HEK293 (cell line): ENCODE data around the gene ABHD14A.

Experiments used
- FEZF1 ChIP-seq: fragments of 450-650 bp; formaldehyde crosslinking; IDR thresholded peaks from 2 replicates; pipeline ENCODE4 v1.5.1; 2016; ENCODE audit warnings: missing biosample characterization, missing genetic modification characterization
- GFI1B ChIP-seq: fragments of 450-650 bp; formaldehyde crosslinking; IDR thresholded peaks from 2 replicates; pipeline ENCODE4 v1.5.1; 2016; ENCODE audit warnings: missing biosample characterization, missing genetic modification characterization
- ZEB2 ChIP-seq: fragments of 450-650 bp; formaldehyde crosslinking; IDR thresholded peaks from 2 replicates; pipeline ENCODE4 v1.5.1; 2016; ENCODE audit warnings: missing biosample characterization, missing genetic modification characterization
- ZNF175 ChIP-seq: fragments of 450-650 bp; formaldehyde crosslinking; IDR thresholded peaks from 2 replicates; pipeline ENCODE4 v1.5.1; 2016; ENCODE audit warnings: missing biosample characterization, missing genetic modification characterization
- ZNF184 ChIP-seq: fragments of 450-650 bp; IDR thresholded peaks from 2 replicates; pipeline ENCODE4 v1.5.1; 2018; ENCODE audit warnings: missing biosample characterization, mild to moderate bottlenecking, missing genetic modification characterization
- ZNF2 ChIP-seq: fragments of 450-650 bp; formaldehyde crosslinking; IDR thresholded peaks from 2 replicates; pipeline ENCODE4 v1.5.1; 2016; ENCODE audit warnings: missing biosample characterization, missing genetic modification characterization
- ZNF239 ChIP-seq: fragments of 450-650 bp; formaldehyde crosslinking; IDR thresholded peaks from 2 replicates; pipeline ENCODE4 v1.5.1; 2016; ENCODE audit warnings: missing biosample characterization, missing genetic modification characterization
- ZNF292 ChIP-seq: fragments of 450-650 bp; formaldehyde crosslinking; IDR thresholded peaks from 2 replicates; pipeline ENCODE4 v1.5.1; 2016; ENCODE audit warnings: low read depth, missing biosample characterization, missing genetic modification characterization, borderline replicate concordance
- ZNF335 ChIP-seq: fragments of 450-650 bp; formaldehyde crosslinking; conservative IDR thresholded peaks from 2 replicates; pipeline ENCODE4 v1.5.1; 2016; ENCODE audit warnings: missing biosample characterization, missing genetic modification characterization
- ZNF341 ChIP-seq: fragments of 450-650 bp; formaldehyde crosslinking; IDR thresholded peaks from 2 replicates; pipeline ENCODE4; 2016; ENCODE audit warnings: low read depth, missing biosample characterization, missing genetic modification characterization
- ZNF391 ChIP-seq: fragments of 450-650 bp; formaldehyde crosslinking; IDR thresholded peaks from 2 replicates; pipeline ENCODE4 v1.5.1; 2016; ENCODE audit warnings: low read depth, missing biosample characterization, missing genetic modification characterization, borderline replicate concordance
- ZNF514 ChIP-seq: fragments of 450-650 bp; formaldehyde crosslinking; IDR thresholded peaks from 2 replicates; pipeline ENCODE4 v1.5.1; 2016; ENCODE audit warnings: missing biosample characterization, missing genetic modification characterization
- ZNF549 ChIP-seq: fragments of 450-650 bp; IDR thresholded peaks from 2 replicates; pipeline ENCODE4 v1.5.1; 2018; ENCODE audit warnings: missing biosample characterization, missing genetic modification characterization, mild to moderate bottlenecking, inconsistent platforms, moderate library complexity
- ZNF560 ChIP-seq: fragments of 450-650 bp; formaldehyde crosslinking; IDR thresholded peaks from 2 replicates; pipeline ENCODE4 v1.5.1; 2017; ENCODE audit warnings: missing biosample characterization, missing genetic modification characterization, borderline replicate concordance
- ZNF610 ChIP-seq: fragments of 450-650 bp; formaldehyde crosslinking; IDR thresholded peaks from 2 replicates; pipeline ENCODE4 v1.5.1; 2016; ENCODE audit warnings: missing biosample characterization, missing genetic modification characterization, borderline replicate concordance
- ZNF747 ChIP-seq: fragments of 450-650 bp; formaldehyde crosslinking; IDR thresholded peaks from 2 replicates; pipeline ENCODE4 v1.5.1; 2016; ENCODE audit warnings: missing biosample characterization, missing genetic modification characterization
- ZNF777 ChIP-seq: fragments of 450-650 bp; formaldehyde crosslinking; IDR thresholded peaks from 2 replicates; pipeline ENCODE4 v1.5.1; 2017; ENCODE audit warnings: missing biosample characterization, missing genetic modification characterization, borderline replicate concordance
- ZSCAN30 ChIP-seq: fragments of 450-650 bp; IDR thresholded peaks from 2 replicates; pipeline ENCODE4 v1.5.1; 2018; ENCODE audit warnings: missing biosample characterization, mild to moderate bottlenecking, missing genetic modification characterization, moderate library complexity
- TF ChIP-seq, protein P1 (sequence below): fragments of 450-650 bp; formaldehyde crosslinking; IDR thresholded peaks from 2 replicates; pipeline ENCODE4 v1.5.1; 2016; ENCODE audit warnings: missing biosample characterization, missing genetic modification characterization
- TF ChIP-seq, protein P2 (sequence below): fragments of 450-650 bp; formaldehyde crosslinking; IDR thresholded peaks from 2 replicates; pipeline ENCODE4 v1.5.1; 2016; ENCODE audit warnings: missing biosample characterization, missing genetic modification characterization
- TF ChIP-seq, protein P3 (sequence below): fragments of 450-650 bp; formaldehyde crosslinking; conservative IDR thresholded peaks from 2 replicates; pipeline ENCODE4 v1.5.1; 2016; ENCODE audit warnings: low read depth, missing biosample characterization, missing genetic modification characterization
- TF ChIP-seq, protein P4 (sequence below): fragments of 450-650 bp; formaldehyde crosslinking; IDR thresholded peaks from 2 replicates; pipeline ENCODE4 v1.5.1; 2016; ENCODE audit warnings: missing biosample characterization, missing genetic modification characterization
- TF ChIP-seq, protein P5 (sequence below): fragments of 450-650 bp; formaldehyde crosslinking; IDR thresholded peaks from 2 replicates; pipeline ENCODE4 v1.5.1; 2016; ENCODE audit warnings: missing biosample characterization, missing genetic modification characterization
- TF ChIP-seq, protein P6 (sequence below): fragments of 450-650 bp; formaldehyde crosslinking; IDR thresholded peaks from 2 replicates; pipeline ENCODE4 v1.5.1; 2017; ENCODE audit warnings: missing biosample characterization, mild to moderate bottlenecking, missing genetic modification characterization, moderate library complexity
- TF ChIP-seq, protein P7 (sequence below): fragments of 450-650 bp; formaldehyde crosslinking; IDR thresholded peaks from 2 replicates; pipeline ENCODE4 v1.5.1; 2016; ENCODE audit warnings: missing biosample characterization, missing genetic modification characterization

The ABHD14A gene

DNA sequence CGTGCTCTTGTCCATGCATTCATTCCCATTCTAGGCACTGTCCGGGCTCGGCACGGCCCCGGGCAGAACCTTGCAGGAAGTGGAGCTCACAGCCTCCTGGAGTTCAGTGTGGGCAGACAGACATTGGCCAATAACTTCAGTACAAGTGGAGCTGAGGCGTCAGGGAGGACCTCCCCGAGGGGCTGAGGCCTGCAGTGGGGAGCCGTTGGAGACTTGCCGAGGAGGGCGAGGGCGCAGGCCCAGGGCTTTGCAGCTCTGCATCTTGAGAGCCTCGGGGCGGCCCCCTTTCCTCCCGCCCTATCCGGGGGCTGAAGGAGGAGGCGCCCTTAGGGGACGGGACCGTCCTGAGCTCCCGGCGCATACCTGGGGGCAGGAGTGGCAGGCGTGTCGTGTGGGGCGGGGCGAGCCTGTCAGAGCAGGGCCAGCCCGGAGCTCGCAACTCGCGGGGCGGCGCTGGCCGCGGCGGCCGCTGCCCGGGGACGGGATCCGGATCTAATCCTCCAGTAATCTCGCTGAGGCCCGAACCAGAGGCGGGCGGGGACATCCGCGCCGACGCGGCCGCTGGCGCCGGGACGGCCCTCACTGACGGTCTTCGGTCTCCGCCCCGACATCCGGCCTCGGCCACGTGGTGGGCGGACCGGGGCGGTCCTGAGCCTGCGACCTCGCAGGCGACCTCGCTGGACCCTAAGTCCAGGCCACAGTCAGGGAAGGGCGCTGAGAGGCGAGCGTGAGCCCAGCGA, 8.1 kb downstream of the ABHD14A start, which contains the start of gene ACY1 (continued):
- peak; percentile 74 for TF ChIP-seq ZSCAN30 (tag by site-specific recombination)
- TF ChIP-seq GFI1B (tag by site-specific recombination) = no peak
- no peak for TF ChIP-seq ZNF2
- no peak for TF ChIP-seq ZNF175 (tag by site-specific recombination)
- TF ChIP-seq, protein P1, sequence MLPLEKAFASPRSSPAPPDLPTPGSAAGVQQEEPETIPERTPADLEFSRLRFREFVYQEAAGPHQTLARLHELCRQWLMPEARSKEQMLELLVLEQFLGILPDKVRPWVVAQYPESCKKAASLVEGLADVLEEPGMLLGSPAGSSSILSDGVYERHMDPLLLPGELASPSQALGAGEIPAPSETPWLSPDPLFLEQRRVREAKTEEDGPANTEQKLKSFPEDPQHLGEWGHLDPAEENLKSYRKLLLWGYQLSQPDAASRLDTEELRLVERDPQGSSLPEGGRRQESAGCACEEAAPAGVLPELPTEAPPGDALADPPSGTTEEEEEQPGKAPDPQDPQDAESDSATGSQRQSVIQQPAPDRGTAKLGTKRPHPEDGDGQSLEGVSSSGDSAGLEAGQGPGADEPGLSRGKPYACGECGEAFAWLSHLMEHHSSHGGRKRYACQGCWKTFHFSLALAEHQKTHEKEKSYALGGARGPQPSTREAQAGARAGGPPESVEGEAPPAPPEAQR (tag by site-specific recombination) = no peak
- no peak for TF ChIP-seq ZNF184
- peak; percentile 82 for TF ChIP-seq ZNF777 (tag by site-specific recombination)
- TF ChIP-seq, protein P2, sequence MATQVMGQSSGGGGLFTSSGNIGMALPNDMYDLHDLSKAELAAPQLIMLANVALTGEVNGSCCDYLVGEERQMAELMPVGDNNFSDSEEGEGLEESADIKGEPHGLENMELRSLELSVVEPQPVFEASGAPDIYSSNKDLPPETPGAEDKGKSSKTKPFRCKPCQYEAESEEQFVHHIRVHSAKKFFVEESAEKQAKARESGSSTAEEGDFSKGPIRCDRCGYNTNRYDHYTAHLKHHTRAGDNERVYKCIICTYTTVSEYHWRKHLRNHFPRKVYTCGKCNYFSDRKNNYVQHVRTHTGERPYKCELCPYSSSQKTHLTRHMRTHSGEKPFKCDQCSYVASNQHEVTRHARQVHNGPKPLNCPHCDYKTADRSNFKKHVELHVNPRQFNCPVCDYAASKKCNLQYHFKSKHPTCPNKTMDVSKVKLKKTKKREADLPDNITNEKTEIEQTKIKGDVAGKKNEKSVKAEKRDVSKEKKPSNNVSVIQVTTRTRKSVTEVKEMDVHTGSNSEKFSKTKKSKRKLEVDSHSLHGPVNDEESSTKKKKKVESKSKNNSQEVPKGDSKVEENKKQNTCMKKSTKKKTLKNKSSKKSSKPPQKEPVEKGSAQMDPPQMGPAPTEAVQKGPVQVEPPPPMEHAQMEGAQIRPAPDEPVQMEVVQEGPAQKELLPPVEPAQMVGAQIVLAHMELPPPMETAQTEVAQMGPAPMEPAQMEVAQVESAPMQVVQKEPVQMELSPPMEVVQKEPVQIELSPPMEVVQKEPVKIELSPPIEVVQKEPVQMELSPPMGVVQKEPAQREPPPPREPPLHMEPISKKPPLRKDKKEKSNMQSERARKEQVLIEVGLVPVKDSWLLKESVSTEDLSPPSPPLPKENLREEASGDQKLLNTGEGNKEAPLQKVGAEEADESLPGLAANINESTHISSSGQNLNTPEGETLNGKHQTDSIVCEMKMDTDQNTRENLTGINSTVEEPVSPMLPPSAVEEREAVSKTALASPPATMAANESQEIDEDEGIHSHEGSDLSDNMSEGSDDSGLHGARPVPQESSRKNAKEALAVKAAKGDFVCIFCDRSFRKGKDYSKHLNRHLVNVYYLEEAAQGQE = no peak
- TF ChIP-seq ZNF610 (tag by site-specific recombination) = no peak
- no peak for TF ChIP-seq ZNF549 (tag by site-specific recombination)
- TF ChIP-seq, protein P3, sequence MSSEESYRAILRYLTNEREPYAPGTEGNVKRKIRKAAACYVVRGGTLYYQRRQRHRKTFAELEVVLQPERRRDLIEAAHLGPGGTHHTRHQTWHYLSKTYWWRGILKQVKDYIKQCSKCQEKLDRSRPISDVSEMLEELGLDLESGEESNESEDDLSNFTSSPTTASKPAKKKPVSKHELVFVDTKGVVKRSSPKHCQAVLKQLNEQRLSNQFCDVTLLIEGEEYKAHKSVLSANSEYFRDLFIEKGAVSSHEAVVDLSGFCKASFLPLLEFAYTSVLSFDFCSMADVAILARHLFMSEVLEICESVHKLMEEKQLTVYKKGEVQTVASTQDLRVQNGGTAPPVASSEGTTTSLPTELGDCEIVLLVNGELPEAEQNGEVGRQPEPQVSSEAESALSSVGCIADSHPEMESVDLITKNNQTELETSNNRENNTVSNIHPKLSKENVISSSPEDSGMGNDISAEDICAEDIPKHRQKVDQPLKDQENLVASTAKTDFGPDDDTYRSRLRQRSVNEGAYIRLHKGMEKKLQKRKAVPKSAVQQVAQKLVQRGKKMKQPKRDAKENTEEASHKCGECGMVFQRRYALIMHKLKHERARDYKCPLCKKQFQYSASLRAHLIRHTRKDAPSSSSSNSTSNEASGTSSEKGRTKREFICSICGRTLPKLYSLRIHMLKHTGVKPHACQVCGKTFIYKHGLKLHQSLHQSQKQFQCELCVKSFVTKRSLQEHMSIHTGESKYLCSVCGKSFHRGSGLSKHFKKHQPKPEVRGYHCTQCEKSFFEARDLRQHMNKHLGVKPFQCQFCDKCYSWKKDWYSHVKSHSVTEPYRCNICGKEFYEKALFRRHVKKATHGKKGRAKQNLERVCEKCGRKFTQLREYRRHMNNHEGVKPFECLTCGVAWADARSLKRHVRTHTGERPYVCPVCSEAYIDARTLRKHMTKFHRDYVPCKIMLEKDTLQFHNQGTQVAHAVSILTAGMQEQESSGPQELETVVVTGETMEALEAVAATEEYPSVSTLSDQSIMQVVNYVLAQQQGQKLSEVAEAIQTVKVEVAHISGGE = no peak
- no peak for TF ChIP-seq ZNF292 (tag by site-specific recombination)
- TF ChIP-seq, protein P4, sequence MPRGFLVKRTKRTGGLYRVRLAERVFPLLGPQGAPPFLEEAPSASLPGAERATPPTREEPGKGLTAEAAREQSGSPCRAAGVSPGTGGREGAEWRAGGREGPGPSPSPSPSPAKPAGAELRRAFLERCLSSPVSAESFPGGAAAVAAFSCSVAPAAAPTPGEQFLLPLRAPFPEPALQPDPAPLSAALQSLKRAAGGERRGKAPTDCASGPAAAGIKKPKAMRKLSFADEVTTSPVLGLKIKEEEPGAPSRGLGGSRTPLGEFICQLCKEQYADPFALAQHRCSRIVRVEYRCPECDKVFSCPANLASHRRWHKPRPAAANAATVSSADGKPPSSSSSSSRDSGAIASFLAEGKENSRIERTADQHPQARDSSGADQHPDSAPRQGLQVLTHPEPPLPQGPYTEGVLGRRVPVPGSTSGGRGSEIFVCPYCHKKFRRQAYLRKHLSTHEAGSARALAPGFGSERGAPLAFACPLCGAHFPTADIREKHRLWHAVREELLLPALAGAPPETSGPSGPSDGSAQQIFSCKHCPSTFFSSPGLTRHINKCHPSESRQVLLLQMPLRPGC (tag by site-specific recombination) = no peak
- no peak for TF ChIP-seq ZNF391 (tag by site-specific recombination)
- TF ChIP-seq, protein P5, sequence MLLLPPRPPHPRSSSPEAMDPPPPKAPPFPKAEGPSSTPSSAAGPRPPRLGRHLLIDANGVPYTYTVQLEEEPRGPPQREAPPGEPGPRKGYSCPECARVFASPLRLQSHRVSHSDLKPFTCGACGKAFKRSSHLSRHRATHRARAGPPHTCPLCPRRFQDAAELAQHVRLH (tag by site-specific recombination) = no peak
- TF ChIP-seq ZNF335 = peak; percentile 54; the same call in 1 of the 2 replicates
- TF ChIP-seq, protein P6, sequence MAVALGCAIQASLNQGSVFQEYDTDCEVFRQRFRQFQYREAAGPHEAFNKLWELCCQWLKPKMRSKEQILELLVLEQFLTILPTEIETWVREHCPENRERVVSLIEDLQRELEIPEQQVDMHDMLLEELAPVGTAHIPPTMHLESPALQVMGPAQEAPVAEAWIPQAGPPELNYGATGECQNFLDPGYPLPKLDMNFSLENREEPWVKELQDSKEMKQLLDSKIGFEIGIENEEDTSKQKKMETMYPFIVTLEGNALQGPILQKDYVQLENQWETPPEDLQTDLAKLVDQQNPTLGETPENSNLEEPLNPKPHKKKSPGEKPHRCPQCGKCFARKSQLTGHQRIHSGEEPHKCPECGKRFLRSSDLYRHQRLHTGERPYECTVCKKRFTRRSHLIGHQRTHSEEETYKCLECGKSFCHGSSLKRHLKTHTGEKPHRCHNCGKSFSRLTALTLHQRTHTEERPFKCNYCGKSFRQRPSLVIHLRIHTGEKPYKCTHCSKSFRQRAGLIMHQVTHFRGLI (tag by site-specific recombination) = no peak
- TF ChIP-seq ZNF747 (tag by site-specific recombination) = no peak
- TF ChIP-seq FEZF1 (tag by site-specific recombination) = no peak
- TF ChIP-seq, protein P7, sequence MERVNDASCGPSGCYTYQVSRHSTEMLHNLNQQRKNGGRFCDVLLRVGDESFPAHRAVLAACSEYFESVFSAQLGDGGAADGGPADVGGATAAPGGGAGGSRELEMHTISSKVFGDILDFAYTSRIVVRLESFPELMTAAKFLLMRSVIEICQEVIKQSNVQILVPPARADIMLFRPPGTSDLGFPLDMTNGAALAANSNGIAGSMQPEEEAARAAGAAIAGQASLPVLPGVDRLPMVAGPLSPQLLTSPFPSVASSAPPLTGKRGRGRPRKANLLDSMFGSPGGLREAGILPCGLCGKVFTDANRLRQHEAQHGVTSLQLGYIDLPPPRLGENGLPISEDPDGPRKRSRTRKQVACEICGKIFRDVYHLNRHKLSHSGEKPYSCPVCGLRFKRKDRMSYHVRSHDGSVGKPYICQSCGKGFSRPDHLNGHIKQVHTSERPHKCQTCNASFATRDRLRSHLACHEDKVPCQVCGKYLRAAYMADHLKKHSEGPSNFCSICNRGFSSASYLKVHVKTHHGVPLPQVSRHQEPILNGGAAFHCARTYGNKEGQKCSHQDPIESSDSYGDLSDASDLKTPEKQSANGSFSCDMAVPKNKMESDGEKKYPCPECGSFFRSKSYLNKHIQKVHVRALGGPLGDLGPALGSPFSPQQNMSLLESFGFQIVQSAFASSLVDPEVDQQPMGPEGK (tag by site-specific recombination) = peak; percentile 62
- no peak for TF ChIP-seq ZEB2 (tag by site-specific recombination)
- TF ChIP-seq ZNF560 (tag by site-specific recombination) = no peak
- no peak for TF ChIP-seq ZNF239 (tag by site-specific recombination)
- TF ChIP-seq ZNF514 = no peak
- TF ChIP-seq ZNF341 (tag by site-specific recombination) = no peak; the same call in 1 of the 2 replicates
